GM21367 (cell line): Measurements from ENCODE around the gene FBXL7.

ENCODE experiments used
- ATAC-seq: cut with Tn5 transposase; IDR thresholded peaks from one replicate; pipeline ENCODE4 v1.9.1; 2021; ENCODE audit not compliant: unreplicated experiment

Gene FBXL7

DNA sequence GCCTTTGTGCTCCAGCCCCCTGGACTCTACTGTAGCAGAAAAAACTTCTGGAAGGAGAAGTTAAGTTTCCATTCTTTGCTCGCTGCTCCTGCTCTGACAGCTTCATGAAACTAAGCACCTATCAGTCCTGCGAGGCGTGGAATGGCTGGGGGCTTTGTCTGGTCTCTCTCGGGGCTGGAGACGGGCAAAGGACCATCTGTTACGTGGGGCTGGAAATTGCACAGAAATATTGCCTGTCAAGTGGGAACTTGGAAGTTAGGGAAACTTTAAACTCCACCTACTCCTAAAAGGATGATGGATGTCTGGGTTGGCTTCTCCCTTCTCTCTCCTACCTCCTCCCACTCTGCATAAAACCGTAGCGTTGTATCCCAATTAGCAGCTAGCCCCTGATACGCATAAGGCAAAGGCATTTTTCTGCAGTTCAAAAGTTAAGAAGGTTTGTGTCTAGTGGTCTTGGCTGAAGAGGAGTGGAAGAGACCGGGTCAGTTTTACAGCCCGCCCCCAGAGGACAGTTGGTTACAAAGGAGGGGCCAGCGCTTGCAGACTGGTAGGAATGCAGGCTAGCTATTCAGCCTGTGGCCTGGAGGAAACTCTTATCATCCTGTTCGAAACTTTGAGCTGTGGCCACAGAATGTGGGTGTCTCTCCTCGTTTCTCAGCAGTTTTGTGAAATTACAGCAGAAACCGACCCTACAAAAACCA is 1.3 kb downstream of the FBXL7 start:
- ATAC-seq = no peak

GRCh38 chr5:15502208-15502607 is 2.2 kb downstream of the FBXL7 start:
- ATAC-seq = no peak

DNA sequence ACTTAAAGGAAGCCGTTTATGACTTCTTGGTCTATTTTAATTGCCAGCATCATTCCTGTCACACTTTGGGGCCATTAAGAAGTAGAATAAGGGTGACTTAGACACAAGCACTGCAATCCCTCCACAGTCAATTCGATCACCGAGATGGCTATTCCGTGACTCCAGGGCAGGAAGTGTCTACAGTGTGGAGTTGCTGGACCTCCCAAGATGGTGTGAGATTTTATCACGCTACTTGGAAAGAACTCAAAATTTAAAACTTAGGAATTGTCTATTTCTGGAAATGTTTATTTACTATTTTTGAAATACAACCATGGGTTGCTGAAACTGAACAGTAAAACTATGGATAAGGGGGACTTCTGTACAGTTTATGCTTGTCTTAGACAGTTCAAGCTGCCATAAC is 6.2 kb downstream of the FBXL7 start:
- ATAC-seq = no peak

DNA sequence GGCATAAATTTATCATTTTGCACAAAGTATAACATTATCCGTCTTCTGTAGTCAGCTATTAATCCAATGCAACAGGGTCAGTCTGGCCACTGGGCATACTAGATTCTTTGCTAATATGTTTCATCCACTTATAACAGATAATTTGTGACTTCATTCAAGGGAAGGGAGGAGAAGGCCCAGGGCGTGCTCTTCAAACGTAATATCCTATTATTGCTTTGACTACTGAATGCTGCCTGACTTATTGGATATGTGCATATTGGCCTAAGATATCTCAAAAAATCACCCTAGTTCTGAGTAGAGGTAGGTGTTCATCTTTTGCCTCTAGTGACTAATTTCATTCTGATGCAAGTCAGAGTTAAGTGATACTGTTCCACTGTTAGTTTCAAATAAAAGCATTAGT is 6.9 kb downstream of the FBXL7 start:
- no peak for ATAC-seq

GRCh38 chr5:15510092-15510491 is 10.1 kb downstream of the FBXL7 start:
- no peak for ATAC-seq

- no peak for ATAC-seq
These were observed 10.9 kb downstream of the FBXL7 start for GRCh38 chr5:15510831-15511230.

DNA sequence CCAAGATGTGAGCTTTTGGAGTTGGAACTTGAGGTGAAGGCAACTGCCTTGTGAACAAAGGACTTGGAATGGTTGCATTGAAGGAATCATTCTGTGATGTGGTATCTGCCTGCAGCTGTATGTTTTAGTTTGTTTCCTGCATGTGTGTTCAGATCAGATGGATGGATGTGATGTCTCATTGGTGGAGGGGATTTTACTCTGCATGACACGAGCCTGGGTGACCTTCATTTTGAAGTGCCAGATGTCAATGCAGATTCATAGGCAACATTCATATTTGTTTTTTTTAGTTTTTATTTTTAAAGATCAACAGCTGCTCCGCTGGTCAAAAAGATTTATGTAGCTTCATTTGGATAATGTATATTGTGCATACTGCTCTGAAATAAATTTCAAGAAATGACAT is 13.5 kb downstream of the FBXL7 start:
- no peak for ATAC-seq

- no peak for ATAC-seq
These were observed 13.9 kb downstream of the FBXL7 start for GRCh38 chr5:15513911-15514310.

DNA sequence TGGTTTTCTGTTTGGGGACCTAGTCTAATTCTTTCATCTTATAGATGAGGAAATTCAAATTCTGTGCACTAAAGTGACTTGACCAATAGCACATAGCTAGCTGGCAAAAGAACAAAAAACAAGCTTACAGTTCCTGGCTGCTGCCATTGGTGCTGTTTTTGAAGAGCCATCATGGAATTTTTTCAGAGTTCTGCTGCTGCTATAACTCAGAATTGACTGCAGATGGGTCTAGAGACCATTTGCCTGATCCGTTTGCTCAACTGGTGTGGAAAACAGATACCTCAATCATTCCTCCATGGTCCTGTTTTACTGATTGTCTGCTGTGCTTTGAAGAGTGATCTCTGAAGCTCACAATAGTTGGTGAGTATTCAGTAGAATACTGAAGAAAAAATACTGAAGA is 15.2 kb downstream of the FBXL7 start:
- ATAC-seq = no peak

DNA sequence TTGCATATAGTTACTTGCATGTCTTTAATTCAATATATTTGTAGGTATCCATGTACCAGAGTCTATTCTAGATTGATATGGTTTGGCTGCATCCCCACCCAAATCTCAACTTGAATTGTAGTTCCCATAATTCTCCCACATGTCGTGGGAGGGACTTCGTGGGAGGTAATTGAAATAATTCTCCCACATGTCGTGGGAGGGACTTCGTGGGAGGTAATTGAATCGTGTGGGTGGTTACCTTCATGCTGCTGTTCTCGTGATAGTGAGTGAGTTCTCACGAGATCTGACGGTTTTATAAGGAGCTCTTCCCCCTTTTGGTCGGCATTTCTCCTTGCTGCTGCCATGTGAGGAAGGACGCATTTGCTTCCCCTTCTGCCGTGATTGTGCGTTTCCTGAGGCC is 16.5 kb downstream of the FBXL7 start:
- ATAC-seq = no peak

- no peak for ATAC-seq
These were observed 18.8 kb downstream of the FBXL7 start for GRCh38 chr5:15518786-15519185.

- ATAC-seq = no peak
These were observed 20.9 kb downstream of the FBXL7 start for GRCh38 chr5:15520856-15521255.

- no peak for ATAC-seq
These were observed 21.6 kb downstream of the FBXL7 start for GRCh38 chr5:15521381-15522186.

DNA sequence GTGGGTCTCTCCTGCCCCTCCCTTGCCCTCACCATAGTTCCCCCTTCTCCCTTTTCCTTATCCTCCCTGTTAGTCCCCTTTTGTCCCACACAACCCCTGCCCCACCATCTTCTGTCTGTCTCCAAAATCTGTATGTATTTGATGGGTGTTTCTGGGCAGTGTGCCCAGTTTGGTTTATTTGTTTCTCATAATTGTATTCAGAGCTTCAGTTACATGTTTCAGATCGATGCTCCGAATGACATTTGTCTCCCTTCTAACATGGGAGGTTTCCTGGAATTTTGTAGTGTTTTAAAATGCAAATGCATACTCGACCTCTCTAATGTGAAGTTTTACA is 22.2 kb downstream of the FBXL7 start:
- ATAC-seq = no peak

DNA sequence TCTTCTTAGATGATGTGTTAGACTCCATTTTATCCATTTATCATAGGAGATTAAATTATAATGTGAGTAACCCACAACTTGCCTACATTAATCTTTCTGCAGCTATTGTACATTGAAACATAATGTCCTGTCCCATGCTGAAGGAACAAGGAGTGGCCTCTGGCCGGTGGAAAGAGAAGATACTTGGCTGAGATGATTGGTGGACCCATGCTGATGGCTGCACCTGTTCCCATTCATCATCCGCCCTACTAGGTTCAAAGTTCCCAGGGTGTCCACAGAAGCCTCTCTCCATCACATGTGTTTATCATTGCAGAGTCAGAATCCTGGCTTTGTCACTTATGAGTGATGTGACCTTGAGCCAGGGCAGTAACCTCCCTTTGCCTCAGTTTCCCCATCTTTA is 24.7 kb downstream of the FBXL7 start:
- ATAC-seq = no peak

GRCh38 chr5:15525703-15526275 is 25.8 kb downstream of the FBXL7 start:
- no peak for ATAC-seq

- no peak for ATAC-seq
These were observed 26.4 kb downstream of the FBXL7 start for GRCh38 chr5:15526413-15526812.

DNA sequence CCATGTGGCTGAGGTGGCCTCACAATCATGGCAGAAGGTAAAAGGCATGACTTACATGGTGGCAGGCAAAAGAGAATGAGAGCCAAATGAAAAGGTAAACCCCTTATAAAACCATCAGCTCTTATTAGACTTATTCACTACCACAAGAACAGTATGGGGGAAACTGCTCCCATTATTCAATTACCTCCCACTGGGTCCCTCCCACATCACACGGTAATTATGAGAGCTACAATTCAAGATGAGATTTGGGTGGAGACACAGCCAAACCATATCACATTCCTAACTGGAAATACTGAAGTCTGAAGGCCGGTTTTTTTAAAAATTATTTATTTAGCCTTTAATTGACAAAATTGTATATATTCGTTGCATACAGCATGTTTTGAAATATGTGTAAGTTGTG is 28.5 kb downstream of the FBXL7 start:
- ATAC-seq = no peak

DNA sequence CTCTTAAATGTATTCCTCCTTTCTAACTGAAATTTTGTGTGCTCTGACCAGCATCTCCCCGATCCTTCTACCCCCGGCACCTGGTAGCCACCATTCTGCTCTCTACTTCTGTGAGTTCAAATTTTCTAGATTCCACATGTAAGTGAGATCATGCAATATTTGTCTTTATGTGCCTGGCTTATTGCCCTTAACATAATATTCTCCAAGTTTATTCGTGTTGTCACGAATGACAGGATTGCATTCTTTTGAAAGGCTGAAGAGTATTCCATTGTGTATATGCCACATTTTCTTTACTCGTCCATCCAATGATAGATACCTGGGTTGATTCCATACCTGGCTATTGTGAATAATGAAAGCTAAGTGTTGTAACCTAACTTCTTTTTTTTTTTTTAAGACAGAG is 29.0 kb downstream of the FBXL7 start:
- no peak for ATAC-seq

DNA sequence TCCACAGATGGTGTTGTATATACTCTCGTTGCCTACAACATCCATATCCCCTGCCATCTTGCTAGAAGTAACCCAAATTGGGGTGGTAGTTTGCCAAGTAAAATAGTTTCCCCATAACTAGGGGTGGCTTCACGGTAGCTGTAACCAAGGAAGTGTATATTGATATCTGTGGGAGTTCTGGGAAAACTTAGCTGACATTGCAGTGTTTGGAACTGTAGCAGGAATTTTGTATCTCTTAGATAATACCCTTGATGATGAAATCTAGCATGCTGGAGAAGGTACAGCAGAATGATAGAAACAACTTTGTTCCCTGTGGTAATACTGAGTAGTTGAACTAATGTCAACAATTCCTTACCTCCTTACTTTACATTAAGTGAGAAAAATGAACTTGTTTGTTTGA is 29.8 kb downstream of the FBXL7 start:
- ATAC-seq = no peak

DNA sequence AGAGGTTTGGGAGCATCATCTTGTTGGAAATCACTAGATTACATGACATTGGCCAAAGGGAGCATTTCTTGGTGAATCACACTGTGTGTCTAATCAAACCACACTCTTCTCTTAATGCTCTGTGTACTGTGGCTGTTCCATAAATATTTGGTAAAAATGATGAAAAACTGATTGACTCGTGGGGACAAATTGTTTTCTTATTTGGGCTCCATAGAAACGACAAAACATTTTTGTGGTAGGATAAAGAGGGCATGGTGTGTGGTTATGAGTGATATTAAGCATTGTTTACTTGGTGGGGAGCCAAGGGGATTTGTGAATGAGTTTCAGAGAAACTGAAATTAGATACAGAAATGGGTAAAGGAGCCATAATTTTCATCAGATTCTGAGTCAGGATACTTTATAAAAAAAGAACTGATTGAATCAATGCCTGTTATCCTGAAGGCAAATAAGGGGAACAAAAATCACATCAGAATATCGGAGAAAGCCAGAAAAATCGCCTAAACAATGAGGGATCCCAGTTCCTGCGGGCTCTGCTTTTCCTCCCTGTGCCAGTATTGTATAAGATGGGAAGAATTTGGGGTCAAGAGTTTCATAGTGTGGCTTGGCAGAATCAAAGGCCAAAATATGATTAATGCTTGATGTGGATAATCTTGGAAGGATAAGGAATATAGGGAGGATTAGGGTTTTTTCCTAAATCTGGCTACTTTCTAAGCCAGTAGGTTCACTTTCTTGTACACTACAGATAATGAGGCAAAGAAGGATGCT is 33.3 kb downstream of the FBXL7 start:
- ATAC-seq = no peak

DNA sequence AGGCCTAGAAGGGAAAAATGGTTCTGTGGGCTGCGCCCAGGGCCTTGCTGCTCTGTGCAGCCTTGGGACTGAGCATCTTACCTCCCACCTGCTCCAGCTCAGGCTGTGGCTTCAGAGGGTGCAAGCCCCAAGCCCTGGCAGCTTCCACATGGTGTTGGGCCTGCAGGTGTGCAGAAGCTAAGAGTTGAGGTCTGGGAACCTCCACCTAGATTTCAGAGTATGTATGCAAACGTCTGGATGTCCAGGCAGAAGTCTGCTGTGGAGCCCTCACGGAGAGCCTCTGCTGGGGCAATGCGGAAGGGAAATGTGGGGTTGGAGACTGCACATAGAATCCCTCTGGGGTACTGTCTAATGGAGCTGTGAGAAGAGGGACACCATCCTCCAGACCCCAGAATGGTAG is 36.0 kb downstream of the FBXL7 start:
- ATAC-seq = no peak
